ENCODE results near the gene TXLNA.
A peak's percentile ranks its signal among the peaks of the same experiment; 100 is the strongest.

Gene TXLNA

DNA sequence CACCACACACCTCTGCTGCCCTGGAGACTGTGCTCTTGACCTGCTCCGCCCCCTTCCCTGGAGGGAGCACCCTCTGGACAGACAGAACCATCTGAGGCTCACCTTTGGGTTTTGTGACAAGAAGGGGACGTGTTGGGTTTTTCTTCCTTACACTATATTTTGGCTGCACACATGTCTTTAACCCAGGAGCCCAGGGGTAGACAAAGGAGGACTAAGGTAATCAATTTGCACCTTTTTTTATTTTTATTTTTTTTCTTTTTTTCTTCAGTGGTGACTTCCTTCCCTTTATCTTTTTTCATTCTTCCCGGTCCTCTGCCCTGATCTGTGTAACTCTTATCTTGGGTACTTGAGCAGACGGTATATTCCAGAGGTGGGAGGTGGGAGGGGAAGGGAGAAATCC lies 8.5 kb upstream of the TXLNA start:
- H3K4me3 Mint-ChIP-seq, result no peak overlapping the region
- H3K36me3 Mint-ChIP-seq (ENCODE audit: low read depth), result peaks cover 76% of the 10 kb centered on the region
- peak overlapping the region; percentile 39 for H3K27ac Mint-ChIP-seq
- TF ChIP-seq, protein P1, sequence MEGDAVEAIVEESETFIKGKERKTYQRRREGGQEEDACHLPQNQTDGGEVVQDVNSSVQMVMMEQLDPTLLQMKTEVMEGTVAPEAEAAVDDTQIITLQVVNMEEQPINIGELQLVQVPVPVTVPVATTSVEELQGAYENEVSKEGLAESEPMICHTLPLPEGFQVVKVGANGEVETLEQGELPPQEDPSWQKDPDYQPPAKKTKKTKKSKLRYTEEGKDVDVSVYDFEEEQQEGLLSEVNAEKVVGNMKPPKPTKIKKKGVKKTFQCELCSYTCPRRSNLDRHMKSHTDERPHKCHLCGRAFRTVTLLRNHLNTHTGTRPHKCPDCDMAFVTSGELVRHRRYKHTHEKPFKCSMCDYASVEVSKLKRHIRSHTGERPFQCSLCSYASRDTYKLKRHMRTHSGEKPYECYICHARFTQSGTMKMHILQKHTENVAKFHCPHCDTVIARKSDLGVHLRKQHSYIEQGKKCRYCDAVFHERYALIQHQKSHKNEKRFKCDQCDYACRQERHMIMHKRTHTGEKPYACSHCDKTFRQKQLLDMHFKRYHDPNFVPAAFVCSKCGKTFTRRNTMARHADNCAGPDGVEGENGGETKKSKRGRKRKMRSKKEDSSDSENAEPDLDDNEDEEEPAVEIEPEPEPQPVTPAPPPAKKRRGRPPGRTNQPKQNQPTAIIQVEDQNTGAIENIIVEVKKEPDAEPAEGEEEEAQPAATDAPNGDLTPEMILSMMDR (IDR thresholded peaks at IDR 0.05), result no peak
- H3K4me1 Mint-ChIP-seq, result no peaks in the 10 kb centered on the region
- no peaks in the 10 kb centered on the region for H3K9me3 Mint-ChIP-seq
- no peaks in the 10 kb centered on the region for H3K27me3 Mint-ChIP-seq (ENCODE audit: low read depth, poor library complexity)
- no peak for DNase-seq

DNA sequence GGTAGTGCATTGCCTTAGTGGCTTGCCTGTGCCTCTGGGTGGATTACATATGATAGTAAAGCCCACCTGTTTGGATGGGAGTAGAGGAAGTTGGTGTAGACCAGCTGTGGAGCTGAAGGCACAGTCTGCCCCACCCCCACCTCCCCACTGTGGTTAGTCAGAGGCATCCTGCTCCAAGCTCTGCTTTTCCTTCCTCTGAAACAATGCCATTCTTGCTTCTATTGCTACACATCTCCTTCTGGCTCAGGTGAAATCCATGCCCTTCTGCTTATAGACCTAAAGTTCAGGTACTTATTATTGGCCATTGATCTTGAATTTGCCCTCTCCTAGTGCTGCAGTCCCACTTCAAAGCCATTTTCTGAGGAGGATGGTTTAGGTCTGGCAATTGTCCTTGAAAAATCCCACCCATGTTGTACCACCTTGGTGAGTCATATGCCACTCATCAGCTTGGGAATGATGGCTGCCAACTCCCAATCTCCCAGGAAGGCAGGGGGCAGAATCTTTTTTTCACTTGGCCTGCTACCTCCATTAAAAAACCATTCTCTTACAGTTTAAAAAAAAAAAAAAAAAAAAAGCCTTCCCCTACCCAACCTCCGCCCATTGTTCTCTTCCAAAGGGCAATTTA lies 6.7 kb upstream of the TXLNA start:
- no peak for DNase-seq
- no peaks in the 10 kb centered on the region for H3K4me1 Mint-ChIP-seq
- no peaks in the 10 kb centered on the region for H3K9me3 Mint-ChIP-seq

DNA sequence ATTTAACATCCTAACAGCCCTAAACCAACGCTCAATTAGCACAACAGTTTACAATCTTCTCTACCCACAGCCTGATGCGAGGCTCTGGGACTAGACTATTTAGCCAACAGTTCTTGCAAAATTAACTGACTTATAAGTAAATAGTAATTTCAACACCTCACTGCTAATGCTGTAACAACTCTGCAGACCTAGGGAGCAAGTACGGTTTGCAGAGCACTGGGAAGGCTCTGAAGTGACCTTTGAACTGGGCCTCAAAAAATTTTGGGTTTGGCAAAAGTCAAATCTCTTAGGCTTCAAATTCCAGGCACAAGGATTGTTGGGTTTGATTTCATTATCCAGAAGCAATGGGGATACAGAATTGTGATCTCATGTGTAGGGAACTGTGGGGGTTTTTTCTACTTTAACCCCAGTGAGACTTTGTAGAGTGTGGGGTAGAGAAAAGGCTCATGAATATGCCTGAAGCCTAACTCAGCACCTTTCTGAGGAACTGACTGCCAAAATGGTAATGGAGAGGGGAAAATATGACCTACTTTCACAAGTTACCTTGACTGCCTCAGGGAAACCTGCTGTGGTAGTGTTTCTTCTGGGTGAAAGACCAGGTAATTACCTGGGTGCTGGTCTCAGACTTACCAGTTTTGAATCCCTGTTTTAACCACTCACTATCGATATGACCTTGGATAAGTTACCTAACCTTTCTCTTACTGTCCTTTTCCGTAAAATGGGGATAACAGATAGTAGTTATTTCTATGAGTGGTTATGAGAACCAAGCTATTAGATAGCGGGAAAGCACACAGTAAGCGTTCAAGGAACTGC lies 889 bp upstream of the TXLNA start:
- H3K9me3 Mint-ChIP-seq, result no peaks in the 10 kb centered on the region
- no peaks in the 10 kb centered on the region for H3K27me3 Mint-ChIP-seq (ENCODE audit: low read depth, poor library complexity)
- H3K27ac Mint-ChIP-seq, result peak overlapping the region; percentile 38
- H3K4me1 Mint-ChIP-seq, result peaks cover 26% of the 10 kb centered on the region
- DNase-seq, result no peak
- H3K4me3 Mint-ChIP-seq, result peak overlapping the region; percentile 94
- TF ChIP-seq, protein P1 (IDR thresholded peaks at IDR 0.05), result no peak
- peaks cover 50% of the 10 kb centered on the region for H3K36me3 Mint-ChIP-seq (ENCODE audit: low read depth)

More for the DNA sequence above, 6.7 kb upstream of the TXLNA start:
- peaks cover 75% of the 10 kb centered on the region for H3K36me3 Mint-ChIP-seq (ENCODE audit: low read depth)
- no peaks in the 10 kb centered on the region for H3K27me3 Mint-ChIP-seq (ENCODE audit: low read depth, poor library complexity)
- peak overlapping the region; percentile 19 for H3K27ac Mint-ChIP-seq
- TF ChIP-seq, protein P1 (IDR thresholded peaks at IDR 0.05), result no peak
- H3K4me3 Mint-ChIP-seq, result no peak overlapping the region

DNA sequence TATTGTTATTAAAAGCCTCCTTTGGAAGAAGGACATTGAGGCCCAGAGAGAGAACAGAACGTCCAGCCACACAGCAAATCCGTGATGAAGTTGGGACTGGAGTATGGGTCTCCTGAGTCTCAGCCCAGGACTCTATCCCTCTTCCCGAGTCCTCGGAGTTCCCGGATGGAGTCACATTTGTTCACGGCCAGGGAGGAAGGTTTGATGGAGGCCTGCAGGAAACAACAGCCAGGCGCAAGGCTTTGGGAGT lies 357 bp upstream of the TXLNA start:
- peak overlapping the region; percentile 94 for H3K4me3 Mint-ChIP-seq
- H3K27ac Mint-ChIP-seq, result peak overlapping the region; percentile 38
- H3K9me3 Mint-ChIP-seq, result no peaks in the 10 kb centered on the region
- TF ChIP-seq, protein P1 (IDR thresholded peaks at IDR 0.05), result no peak
- H3K4me1 Mint-ChIP-seq, result peaks cover 30% of the 10 kb centered on the region
- H3K36me3 Mint-ChIP-seq (ENCODE audit: low read depth), result peaks cover 53% of the 10 kb centered on the region
- H3K27me3 Mint-ChIP-seq (ENCODE audit: low read depth, poor library complexity), result no peaks in the 10 kb centered on the region
- DNase-seq, result no peak

DNA sequence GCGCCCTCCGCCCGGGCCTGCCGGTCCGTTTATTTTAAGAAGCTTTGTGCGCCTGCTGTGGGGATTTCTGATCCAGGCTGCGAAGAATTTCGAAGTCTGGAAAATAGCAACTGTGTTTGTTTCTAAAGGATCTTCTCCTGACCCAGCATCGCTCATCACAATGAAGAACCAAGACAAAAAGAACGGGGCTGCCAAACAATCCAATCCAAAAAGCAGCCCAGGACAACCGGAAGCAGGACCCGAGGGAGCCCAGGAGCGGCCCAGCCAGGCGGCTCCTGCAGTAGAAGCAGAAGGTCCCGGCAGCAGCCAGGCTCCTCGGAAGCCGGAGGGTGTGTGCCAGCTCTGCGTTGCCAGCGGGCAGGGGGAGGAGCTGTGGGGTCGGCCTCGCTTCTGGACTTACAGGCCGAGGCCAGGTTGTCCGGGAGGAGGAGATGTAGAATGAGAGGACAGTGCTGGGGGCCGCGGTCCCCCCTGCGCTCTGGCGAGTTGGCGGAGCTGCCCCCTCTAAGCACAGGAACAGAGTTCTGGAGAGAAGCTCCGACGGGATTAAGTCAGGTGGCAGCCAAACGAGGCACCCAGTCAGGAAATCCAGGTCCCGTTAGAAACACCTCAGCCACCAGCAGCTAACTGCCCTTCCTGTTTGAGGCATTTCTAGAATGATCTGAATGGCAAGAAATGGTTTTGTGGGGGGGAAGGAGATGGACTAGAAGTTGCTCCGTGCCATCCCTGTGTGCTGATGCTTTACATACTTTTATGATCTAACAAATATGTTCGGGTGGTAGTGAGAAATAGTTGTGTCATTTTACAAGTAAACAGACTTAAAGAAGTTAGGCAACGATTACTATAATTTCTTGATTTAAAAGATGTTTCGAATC lies 948 bp downstream of the TXLNA start:
- Mint-ChIP-seq H3K27me3 (ENCODE audit: low read depth, poor library complexity) (no peaks in the 10 kb centered on the region), H3K27ac (peak overlapping the region; percentile 99), H3K4me1 (peaks cover 31% of the 10 kb centered on the region), H3K9me3 (no peaks in the 10 kb centered on the region), H3K36me3 (ENCODE audit: low read depth) (peaks cover 54% of the 10 kb centered on the region), H3K4me3 (peak overlapping the region; percentile 94)
- DNase-seq, result peak; percentile 56
- TF ChIP-seq, protein P1 (IDR thresholded peaks at IDR 0.05), result no peak

All from nephron progenitor cell (in vitro differentiated cells).